ENCODE measurements around the gene CST7. TPM values are rescaled to one million over a fixed set of nuclear protein-coding genes. Genes with fewer than 3 reads are reported as not detected.

CST7 gene
- total RNA-seq, 1 experiment from 2014 or later = 77.4 TPM

DNA sequence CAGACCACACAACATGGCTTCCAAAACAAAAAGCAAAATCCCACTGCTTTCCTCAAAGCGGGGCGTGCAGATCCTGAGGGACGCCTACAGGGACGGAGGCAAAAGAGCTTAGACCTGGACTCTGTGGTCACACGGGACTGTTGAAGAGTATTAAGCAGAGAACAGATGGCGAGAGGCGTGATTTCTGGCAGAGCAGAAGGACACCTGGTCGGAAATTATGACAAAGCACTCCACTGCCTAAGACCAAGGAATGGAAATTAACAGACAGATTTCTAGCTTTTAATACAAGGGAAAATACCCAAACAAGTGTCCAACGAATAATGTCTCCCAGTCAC, 15.4 kb downstream of the CST7 start:
- DNase-seq (ENCODE audit: low read depth) = no peak

DNA sequence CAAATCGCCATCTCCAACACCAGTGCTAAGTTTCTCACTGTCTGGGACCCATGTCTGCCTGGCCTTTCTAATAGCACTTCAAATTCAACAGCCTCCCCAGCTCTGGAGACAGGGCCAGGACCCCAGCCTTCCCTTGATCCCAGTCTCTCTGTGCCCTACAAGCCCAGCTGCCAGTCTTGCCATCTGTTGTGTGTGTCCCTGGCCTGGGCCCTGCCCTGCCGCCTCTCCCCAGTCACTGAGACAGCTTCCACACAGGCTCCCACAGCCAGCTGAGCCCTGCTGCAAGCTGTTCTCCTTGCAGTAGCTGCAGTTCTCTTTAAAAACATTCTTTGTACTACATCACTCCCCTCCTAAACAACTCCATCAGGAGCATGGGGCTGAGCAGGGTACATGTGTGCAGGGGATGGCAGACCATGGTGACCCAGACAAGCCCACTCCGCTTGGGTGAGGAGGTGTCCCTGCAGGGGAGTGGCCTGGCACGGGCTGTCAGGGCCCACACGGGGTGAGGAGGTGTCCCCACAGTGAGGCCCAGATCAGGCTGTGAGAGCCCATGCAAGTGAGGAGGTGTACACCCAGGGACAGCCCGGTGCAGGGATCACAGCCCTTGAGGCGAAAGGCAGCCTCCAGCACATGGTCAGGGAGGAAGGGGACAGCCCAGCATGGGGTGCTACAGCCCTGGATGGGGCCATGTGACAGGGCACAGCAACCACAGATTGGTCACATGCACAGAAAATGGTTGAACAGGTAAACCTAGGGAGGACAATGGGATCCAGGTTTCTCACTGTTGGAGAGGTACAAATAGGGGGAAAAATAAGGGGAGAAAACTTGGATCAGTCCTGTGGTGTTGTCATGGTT, 16.2 kb downstream of the CST7 start:
- no peak for DNase-seq (ENCODE audit: low read depth)

DNA sequence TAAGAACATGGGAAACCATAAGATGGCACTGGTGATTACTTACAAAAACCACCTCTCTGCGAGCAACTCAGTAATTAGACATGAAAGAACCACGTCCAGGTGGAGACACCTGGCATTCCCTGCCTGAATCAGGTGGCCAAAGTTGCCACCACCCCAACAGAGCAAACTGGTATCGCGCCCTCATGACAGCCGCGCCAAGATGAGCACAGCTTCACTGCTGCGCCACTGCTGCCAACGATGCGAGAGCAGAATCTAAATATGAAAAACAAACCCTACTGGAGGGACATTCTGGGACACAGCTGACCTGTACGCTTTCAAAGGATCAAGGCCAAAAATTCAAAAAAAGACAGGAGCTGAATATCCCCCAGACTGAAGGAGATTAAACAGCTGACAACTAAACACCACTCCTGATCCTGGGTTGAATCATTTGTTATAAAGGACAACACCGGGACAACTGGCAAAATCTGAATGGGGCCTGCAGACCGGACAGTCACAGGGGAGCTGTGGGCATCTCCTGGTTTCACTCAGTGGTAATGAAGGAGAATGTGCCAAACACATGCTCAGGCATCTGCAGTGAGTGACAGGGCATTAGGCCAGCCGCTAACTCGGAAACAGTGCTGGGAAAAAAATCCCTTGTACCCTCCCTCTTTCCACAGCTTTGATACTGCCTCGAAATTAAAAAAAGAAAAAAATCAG, 17.4 kb downstream of the CST7 start:
- no peak for DNase-seq (ENCODE audit: low read depth)

DNA sequence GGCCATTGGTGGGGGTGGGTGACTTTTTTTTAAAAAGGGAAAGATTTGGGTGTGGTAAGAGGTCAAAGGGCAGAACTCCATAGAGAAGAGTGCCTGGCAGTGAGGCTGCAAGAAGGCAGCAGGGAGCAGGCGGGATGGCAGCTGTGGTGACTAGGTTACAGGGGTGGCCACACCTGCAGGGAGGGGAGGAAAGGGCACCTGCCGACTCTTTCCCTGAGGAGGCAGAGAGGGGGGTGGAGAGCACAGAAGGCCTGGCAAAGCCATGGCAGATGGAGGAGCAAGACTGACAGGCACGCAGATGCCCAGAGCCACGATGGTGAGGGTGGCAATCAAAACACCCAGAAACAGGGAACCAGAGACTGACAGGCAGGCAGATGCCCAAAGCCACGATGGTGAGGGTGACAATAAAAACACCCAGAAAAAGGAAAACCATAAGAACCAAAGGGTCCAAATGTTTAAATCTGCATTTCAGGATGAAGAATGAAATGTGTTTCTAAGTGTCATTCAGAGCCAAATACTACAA, 19.3 kb downstream of the CST7 start:
- DNase-seq (ENCODE audit: low read depth) = no peak

DNA sequence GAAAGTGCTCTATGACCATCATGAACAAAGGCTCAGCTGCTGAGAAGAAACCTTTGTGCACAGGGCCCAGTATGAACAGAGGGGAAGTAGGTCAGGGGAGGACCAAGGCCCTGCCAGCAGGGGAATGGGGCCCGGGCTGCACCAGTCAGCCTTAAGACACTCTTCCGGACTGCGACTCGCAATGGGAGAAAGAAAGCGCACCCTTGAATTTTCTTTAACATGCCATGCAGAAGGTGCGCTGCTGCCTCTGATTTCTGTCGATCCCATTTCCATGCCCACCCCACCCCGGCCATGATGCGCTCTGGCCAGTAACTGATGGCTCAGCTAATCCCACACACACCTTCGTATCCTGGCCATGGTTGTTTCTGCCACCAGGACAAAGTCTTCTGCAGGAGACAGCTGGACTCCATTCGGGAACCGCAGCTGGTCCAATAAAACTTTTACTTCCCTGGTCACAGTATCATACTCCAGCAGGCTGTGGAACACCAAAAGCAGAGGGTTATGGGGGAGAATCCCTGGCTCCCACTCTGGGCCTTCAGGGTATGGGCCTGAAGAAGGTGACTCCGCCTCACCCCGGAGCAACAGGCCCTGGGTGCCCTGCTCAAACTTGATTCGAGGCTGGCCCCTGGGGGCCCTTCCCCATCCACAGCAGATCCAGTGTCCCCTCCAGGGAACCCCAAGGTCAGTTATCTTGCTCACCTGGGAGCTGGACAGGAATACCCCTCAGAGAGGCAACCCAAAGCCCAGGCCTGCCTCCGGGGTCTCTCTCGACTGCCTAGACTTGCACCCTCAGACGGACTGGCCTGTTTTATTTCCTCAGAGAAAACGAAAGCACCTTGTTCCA, 20.3 kb downstream of the CST7 start:
- DNase-seq (ENCODE audit: low read depth) = no peak

DNA sequence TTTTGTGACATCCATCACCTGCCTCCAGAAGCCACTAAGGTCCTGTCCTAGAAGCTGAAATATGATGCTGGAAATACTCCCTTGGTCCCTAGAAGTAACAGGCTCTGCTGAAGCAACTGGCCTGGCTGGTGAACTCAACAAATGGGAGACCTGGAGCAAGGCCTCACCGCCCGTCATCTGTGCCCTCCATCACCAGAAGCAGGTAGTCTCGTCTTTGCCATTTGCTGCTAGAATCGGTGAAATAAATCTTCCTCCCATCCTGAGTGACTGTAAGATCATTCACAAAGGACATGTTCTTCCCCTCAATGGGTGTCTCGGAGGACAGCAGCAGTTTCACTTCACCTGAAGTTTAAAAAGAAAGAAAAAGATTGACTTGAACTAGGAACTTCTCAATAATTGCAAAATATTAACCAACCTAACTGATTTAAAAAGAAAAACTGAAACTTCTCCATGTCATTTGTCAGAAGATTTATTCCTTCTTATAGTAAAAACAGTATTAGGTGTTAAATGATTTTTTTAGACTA, 21.0 kb downstream of the CST7 start:
- DNase-seq (ENCODE audit: low read depth) = no peak

DNA sequence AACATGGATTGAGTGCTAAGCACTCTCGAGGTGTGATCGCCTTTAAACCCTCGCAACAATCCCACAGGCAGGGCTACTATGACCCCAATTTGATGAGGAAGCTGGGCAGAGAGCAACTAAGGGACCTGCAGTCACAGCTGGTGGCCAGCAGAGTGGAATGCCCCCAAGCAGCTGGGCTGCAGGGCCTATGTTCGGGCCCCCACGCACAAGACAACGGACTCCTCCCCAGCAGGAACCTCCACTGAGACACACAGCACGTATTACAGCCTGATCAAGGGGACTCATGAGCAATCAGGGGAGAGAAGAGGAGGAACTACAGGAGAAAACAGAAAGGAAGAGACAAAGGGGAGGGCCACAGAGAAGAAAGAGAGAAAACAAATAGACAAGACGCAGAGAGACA, 21.7 kb downstream of the CST7 start:
- DNase-seq (ENCODE audit: low read depth) = no peak

DNA sequence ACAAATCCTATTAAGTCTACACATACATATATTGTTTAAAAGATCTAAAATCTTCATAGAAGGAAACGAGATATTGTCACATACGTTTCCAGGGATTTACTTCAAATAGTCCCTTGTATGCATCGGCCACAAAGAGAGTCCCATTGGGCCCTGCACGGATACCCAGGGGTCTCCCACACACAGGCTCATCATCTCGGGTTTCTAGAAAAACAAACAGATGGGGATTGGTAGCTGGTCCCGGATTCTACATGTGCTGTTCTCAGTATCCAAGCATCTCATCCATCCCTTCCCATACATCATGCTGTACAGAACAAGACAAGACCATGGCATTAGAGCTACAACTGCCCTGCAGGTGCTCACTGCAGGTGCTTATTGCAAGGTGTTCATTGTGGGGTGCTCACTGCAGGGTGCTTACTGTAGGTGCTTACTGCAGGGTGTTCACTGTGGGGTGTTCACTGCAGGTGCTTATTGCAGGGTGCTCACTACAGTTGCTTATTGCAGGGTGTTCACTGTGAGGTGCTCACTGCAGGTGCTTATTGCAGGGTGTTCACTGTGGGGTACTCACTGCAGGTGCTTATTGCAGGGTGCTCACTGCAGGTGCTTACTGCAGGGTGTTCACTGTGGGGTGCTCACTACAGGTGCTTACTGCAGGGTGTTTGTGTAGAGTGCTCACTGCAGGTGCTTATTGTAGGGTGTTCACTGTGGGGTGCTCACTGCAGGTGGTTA, 22.5 kb downstream of the CST7 start:
- no peak for DNase-seq (ENCODE audit: low read depth)

DNA sequence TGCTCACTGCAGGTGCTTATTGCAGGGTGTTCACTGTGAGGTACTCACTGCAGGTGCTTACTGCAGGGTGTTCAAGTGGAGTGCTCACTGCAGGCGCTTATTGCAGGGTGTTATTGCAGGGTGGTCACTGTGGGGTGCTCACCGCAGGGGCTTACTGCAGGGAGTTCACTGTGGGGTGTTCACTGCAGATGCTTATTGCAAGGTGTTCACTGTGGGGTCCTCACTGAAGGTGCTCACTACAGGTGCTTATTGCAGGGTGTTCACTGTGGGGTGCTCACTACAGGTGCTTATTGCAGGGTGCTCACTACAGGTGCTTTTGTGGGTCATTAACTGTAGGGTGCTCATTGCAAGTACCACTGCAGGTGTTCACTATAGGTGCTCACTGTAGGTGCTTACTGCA, 23.3 kb downstream of the CST7 start:
- no peak for DNase-seq (ENCODE audit: low read depth)

DNA sequence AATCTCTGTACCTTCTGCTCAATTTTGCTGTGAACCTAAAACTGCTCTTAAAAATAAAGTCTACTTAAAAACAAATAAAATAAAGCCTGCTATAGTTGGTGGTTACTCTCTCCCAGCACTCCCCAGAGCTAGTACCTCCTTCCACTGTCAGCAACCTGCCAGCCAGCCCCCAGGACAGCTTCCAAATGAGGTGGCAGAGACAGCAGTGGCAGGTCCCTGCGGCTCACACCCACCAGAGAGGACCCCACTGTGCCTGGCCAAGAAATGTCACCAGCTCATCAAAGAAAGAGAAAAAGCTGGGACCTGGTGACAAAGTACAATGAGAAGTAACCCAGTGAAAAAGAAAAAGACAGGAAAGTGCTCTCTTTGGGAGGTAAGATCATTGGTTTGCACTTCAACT, 28.3 kb downstream of the CST7 start:
- no peak for DNase-seq (ENCODE audit: low read depth)

DNA sequence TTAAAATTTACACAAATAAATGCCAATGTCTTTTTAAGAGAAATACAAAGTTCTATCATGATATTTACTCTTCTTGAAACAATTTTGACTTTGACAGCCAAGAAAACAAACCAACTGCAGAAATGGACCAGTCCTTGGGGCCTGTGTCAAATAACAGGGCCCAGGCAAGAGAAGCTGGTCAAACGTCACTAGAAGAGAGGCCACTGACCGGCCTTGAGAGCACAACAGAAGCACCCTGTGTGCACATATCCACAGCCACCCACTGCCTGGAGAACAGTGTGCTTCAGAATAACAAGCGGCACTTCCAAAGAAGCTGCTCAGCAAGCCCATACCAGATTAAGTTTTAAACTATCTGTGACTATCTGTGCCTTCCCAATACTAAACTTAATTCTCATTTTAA, 28.7 kb downstream of the CST7 start:
- no peak for DNase-seq (ENCODE audit: low read depth)

DNA sequence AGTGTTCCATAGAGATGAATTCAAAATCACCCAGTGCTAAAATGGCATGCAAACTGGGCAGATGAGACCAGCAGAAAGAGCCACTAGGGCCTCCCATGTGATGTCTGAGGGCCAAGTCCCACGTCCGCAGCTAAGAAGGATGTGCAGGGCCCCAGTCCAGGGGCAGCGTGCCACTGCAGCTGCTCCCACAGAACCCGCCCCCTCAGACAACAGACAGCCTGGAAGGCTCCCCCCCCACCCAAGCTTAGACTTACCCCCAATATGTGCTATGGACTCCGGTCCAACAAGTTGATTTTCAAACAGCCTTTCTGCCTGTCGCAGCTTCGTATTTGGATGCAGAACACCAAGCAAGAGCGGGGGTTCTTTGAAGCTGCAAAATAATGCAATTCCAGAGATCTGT, 29.4 kb downstream of the CST7 start:
- DNase-seq (ENCODE audit: low read depth) = no peak

DNA sequence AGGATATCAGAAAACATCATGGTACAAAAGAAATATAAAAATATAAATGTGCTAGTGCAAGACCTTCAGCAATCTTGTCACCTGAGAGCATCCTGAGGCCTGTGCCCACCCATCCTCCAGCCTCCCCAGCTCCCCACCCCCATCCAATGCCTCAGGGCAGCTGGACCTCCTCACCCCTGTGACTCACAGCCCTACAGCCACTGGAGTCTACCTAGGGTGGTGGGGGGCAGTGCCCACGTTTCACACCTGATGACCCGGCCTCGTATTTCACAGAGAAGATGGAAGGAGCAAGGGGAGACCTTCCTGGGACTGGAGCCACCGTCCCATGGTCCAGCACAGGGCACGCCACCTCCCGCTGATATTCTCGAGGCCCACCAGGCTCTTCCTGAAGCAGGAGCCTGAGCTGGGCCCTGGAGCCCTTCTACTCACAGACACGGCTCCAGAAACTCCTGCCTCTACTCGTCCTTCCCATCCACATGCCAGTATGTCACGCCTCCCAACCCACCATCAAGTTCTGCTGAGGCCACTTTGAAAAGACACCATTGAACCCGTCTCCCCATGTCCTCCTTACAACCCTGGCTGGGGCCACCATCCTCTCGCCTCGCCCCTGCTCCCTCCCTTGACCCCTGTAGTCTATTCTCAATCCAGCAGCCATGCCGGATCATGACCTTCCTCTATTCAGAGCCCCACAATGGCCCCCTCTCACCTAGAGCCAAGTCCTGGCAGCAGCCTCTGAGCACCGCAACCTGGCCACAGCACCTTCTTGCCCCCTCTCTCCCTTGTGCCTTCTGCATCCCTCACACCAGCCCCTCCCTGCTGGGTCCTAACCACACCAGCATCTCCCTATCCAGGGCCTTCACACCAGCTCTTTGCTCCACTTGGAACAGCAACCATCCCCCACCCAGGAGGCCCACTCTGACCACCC, 30.2 kb downstream of the CST7 start:
- DNase-seq (ENCODE audit: low read depth) = no peak

DNA sequence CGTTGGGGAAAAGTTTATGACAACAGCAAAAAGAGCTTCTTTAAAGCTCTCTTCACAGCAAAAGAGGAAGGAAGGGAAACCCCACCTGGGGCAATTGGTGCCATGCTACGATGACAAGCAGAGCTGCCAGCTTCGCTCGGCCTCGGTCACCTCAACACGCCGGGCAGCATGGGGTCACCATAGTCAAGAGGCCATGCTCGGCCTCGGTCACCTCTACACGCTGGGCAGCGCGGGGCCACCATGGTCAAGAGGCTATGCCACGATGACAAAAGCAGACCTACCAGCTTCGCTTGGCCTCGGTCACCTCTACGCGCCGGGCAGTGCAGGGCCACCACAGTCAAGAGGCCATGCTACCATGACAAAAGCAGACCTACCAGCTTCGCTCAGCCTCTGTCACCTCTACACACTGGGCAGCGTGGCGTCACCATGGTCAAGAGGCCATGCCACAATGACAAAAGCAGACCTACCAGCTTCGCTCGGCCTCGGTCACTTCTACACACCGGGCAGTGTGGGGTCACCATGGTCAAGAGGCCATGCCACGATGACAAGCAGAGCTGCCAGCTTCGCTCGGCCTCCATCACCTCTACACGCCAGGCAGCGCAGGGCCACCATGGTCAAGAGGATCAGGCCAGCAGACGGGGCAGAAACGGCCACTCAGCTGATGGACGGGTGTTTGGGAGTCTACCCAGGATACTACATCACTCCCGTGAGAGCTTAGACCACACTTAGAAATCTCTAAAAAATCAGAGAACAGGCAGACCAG, 31.4 kb downstream of the CST7 start:
- DNase-seq (ENCODE audit: low read depth) = no peak

DNA sequence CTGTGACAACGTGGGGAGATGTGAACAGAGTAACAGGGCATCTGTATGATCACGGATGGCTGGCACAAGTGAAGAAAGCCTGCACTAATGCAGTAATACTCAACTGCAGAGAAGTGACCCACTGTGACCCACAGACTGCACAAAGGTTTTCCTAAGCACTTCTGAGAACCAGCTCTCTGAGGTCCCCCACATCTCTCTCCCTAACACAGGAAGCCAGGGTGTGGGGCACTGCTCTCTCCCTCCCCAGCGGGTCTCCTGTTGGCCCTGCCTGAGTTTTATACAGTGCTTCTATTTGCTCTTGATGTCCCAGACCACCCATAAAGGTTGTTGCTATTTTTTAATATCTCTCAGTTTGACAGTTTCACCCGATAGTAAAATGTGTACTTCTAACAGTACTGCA, 32.2 kb downstream of the CST7 start:
- DNase-seq (ENCODE audit: low read depth) = no peak

DNA sequence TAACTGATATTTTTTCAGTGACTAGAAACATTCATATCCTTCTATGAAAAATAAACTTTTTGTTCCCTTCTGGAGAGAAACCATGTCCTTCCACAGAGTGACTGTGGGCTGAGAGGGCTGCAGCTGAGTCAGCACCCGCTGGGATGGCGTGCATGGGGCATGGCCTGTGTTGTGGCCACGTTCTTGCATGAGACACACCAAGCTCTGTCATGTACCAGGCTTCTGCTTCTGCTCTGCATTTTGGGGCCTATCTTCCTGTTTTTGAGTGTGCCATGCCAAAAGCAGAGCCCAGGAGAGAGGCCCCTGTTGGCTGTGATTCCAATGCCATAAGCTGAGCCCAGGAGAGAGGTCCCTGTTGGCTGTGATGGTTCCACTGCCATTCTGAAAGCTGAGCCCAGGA, 32.7 kb downstream of the CST7 start:
- no peak for DNase-seq (ENCODE audit: low read depth)

DNA sequence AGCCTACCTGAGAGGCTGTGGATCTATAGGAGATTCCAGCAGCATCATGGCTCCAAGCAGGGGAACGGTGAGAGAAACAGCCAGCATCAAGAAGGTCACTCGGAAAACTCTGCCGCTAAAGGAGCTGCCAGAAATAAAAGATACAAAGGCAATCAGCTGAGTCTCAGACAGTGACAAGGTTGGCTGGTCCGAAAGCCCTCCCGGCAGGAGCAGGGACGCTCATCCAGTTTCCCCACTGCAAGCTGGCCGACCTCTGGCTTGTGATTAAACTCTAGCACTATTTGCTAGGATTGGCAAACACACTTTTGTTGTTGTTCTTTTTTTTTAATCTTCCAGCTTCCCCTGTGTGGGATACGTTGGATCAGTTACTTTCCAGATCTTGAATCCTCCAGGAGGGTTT, 34.8 kb downstream of the CST7 start:
- no peak for DNase-seq (ENCODE audit: low read depth)

DNA sequence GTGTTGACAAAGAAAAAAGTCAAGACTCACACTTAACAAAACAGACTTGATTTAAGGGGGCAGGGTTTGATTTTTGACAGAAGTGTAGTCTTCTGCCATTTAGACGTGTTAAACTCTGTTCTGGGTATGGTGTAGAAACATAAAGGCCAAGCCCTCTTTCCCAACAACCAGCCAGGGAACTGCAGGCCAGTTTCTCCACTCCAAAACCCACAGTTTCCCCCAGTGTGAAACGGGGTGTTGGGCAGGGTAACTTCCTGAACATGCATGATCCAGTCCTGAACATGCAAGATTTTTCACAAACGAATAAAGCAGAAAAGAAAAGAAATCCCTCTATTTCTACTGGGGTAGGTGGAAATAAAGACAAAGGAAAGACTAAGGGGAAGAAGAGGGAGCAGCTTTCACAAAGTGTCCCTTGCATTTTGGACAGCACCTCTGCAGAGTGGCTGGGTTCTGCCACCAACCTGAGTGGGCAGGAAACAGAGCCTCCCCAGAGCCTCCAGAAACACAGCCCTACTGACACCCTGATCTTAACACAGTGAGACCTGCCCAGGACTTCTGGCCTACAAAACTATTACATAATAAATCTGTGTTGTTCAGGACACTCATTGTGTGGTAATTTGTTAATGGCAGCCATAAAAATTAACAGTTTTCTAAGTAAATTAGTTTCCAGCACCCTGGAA, 36.0 kb downstream of the CST7 start:
- no peak for DNase-seq (ENCODE audit: low read depth)

DNA sequence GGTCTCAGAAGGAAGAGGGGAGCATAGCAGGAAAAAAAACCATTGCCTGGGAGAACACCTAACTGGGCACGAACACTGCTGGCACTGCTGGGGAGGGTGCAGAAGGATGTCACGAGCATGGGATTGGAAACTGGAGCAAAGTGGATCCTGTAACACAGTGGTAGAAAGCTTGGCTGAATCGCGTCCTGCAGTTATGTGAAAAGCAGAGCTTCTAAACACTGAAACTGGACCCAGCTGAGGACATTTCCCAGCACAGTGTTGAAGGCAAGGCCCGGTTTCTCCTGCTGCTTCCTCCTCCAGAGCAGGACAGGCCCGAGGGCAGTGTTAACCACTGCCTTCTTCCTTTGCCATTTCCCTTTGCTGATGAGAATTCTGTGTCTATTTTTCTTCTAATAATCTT, 36.7 kb downstream of the CST7 start:
- DNase-seq (ENCODE audit: low read depth) = no peak

Measured in RPMI7951 (cell line).